GM23338 (cell line): ENCODE results near the gene CEBPB.

ENCODE experiments used
- CREB1 ChIP-seq: fragments of 250-450 bp; sonication (Bioruptor Pico); IDR thresholded peaks from 2 replicates; pipeline ENCODE4 v1.5.0; 2020; ENCODE audit warnings: low read depth, mild to moderate bottlenecking, moderate library complexity
- EZH2 ChIP-seq: fragments of 200-600 bp; sonication (generic); IDR thresholded peaks from one replicate; pipeline ENCODE4 v1.8.0; 2017; ENCODE audit warnings: antibody characterized with exemption, mild to moderate bottlenecking, low read depth; ENCODE audit not compliant: unreplicated experiment
- JUNB ChIP-seq: IDR thresholded peaks from one replicate; pipeline ENCODE4 v1.6.1; 2016; ENCODE audit warnings: antibody characterized with exemption; ENCODE audit not compliant: unreplicated experiment
- POLR2AphosphoS5 ChIP-seq: IDR thresholded peaks from 2 replicates; pipeline ENCODE4 v1.6.1; 2016; ENCODE audit warnings: antibody characterized with exemption, low read depth
- ZNF331 ChIP-seq: fragments of 250-450 bp; sonication (Bioruptor Pico); IDR thresholded peaks from 2 replicates; pipeline ENCODE4 v1.5.0; 2020; ENCODE audit warnings: low read depth, mild to moderate bottlenecking, moderate library complexity
- TF ChIP-seq, protein P1 (sequence below), 2 experiments: fragments of 200-600 bp in 1 of 2; sonication (generic) in 1 of 2; conservative IDR thresholded peaks; 2 replicates each; pipeline versions ENCODE4 v1.5.1 to v1.6.1; 2016 to 2017; ENCODE audit warnings: antibody characterized with exemption in 2 of 2, low read depth in 2 of 2, mild to moderate bottlenecking in 2 of 2, moderate library complexity in 1 of 2
- TF ChIP-seq, protein P2 (sequence below): IDR thresholded peaks from one replicate; pipeline ENCODE4 v1.6.1; 2018; ENCODE audit warnings: antibody characterized with exemption; ENCODE audit not compliant: unreplicated experiment

- TF ChIP-seq, protein P1, sequence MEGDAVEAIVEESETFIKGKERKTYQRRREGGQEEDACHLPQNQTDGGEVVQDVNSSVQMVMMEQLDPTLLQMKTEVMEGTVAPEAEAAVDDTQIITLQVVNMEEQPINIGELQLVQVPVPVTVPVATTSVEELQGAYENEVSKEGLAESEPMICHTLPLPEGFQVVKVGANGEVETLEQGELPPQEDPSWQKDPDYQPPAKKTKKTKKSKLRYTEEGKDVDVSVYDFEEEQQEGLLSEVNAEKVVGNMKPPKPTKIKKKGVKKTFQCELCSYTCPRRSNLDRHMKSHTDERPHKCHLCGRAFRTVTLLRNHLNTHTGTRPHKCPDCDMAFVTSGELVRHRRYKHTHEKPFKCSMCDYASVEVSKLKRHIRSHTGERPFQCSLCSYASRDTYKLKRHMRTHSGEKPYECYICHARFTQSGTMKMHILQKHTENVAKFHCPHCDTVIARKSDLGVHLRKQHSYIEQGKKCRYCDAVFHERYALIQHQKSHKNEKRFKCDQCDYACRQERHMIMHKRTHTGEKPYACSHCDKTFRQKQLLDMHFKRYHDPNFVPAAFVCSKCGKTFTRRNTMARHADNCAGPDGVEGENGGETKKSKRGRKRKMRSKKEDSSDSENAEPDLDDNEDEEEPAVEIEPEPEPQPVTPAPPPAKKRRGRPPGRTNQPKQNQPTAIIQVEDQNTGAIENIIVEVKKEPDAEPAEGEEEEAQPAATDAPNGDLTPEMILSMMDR (conservative IDR thresholded peaks at IDR 0.05; ENCODE audit: low read depth in 2 of 2): no peak
- TF ChIP-seq, protein P2, sequence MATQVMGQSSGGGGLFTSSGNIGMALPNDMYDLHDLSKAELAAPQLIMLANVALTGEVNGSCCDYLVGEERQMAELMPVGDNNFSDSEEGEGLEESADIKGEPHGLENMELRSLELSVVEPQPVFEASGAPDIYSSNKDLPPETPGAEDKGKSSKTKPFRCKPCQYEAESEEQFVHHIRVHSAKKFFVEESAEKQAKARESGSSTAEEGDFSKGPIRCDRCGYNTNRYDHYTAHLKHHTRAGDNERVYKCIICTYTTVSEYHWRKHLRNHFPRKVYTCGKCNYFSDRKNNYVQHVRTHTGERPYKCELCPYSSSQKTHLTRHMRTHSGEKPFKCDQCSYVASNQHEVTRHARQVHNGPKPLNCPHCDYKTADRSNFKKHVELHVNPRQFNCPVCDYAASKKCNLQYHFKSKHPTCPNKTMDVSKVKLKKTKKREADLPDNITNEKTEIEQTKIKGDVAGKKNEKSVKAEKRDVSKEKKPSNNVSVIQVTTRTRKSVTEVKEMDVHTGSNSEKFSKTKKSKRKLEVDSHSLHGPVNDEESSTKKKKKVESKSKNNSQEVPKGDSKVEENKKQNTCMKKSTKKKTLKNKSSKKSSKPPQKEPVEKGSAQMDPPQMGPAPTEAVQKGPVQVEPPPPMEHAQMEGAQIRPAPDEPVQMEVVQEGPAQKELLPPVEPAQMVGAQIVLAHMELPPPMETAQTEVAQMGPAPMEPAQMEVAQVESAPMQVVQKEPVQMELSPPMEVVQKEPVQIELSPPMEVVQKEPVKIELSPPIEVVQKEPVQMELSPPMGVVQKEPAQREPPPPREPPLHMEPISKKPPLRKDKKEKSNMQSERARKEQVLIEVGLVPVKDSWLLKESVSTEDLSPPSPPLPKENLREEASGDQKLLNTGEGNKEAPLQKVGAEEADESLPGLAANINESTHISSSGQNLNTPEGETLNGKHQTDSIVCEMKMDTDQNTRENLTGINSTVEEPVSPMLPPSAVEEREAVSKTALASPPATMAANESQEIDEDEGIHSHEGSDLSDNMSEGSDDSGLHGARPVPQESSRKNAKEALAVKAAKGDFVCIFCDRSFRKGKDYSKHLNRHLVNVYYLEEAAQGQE: no peak
- TF ChIP-seq EZH2 (no peak), CREB1 (CRISPR knock-in tag) (no peak), POLR2AphosphoS5 (no peak), JUNB (no peak), ZNF331 (CRISPR knock-in tag) (no peak)
Measured at GRCh38 chr20:50187403-50188051, 3.1 kb upstream of the CEBPB start.
